Neural crest cell (in vitro differentiated cells): ENCODE measurements around the gene YRDC. TPM values are rescaled to one million over a fixed set of nuclear protein-coding genes. Genes with fewer than 3 reads are reported as not detected.

Source experiments
- DNase-seq: peaks from one replicate; pipeline ENCODE4 v3.0.0; 2021; ENCODE audit warnings: low read depth, mixed read lengths, low spot score
- H3K27ac Mint-ChIP-seq: one replicate; pipeline ENCODE4 v1.8.0; 2021; ENCODE audit warnings: mild to moderate bottlenecking, mixed read lengths; ENCODE audit not compliant: unreplicated experiment
- H3K27me3 Mint-ChIP-seq: 2 replicates; pipeline ENCODE4 v1.8.0; 2021; ENCODE audit warnings: low read depth, mild to moderate bottlenecking, mixed read lengths
- H3K36me3 Mint-ChIP-seq: 2 replicates; pipeline ENCODE4 v1.8.0; 2021; ENCODE audit warnings: low read depth, mild to moderate bottlenecking, mixed read lengths
- H3K4me1 Mint-ChIP-seq: 2 replicates; pipeline ENCODE4 v1.8.0; 2021; ENCODE audit warnings: mixed read lengths
- H3K4me3 Mint-ChIP-seq: one replicate; pipeline ENCODE4 v1.8.0; 2021; ENCODE audit warnings: mild to moderate bottlenecking, mixed read lengths
- H3K9me3 Mint-ChIP-seq: 2 replicates; pipeline ENCODE4 v1.8.0; 2021; ENCODE audit warnings: mixed read lengths
- CTCF ChIP-seq: fragments of 200-600 bp; sonication (generic); conservative IDR thresholded peaks from 2 replicates; pipeline ENCODE4 v1.5.0; 2021; ENCODE audit warnings: antibody characterized with exemption, mild to moderate bottlenecking
- long read RNA-seq: library from polyadenylated mRNA; unstranded; transcript quantifications from one replicate; pipeline ENCODE4 v2.0.0, GENCODE V29; 2020
- total RNA-seq: library from RNA; stranded (reverse); gene quantifications from 2 replicates; pipeline ENCODE4 v1.2.1, GENCODE V29; 2021

The YRDC gene
- 17.0 and 17.6 TPM in 2 replicates for total RNA-seq
- long read RNA-seq, partial matches to known transcripts, result 1 of 3 reads
- long read RNA-seq, other reads (novel, unspliced or antisense), result 0 of 3 reads

GRCh38 chr1:37807555-37808368 is at the start of gene YRDC, which contains the start of gene C1orf122:
Gene YRDC (minus strand): TSS chr1:37808208. CDS start chr1:37808180, 28 bp downstream.
Gene C1orf122 (plus strand): TSS chr1:37807790. CDS start chr1:37808405, 615 bp downstream.
- no peaks in the 10 kb centered on the region for H3K9me3 Mint-ChIP-seq
- DNase-seq, result peak; percentile 91
- H3K27ac Mint-ChIP-seq, result peak within 1 kb of the TSS; percentile 94
- peak within 1 kb of the TSS; percentile 95 for H3K4me3 Mint-ChIP-seq
- peaks cover 8% of the 10 kb centered on the region for H3K36me3 Mint-ChIP-seq
- peaks cover 18% of the 10 kb centered on the region for H3K4me1 Mint-ChIP-seq
- no peaks in the 10 kb centered on the region for H3K27me3 Mint-ChIP-seq
- no peak for TF ChIP-seq CTCF

- H3K4me3 Mint-ChIP-seq, result no peak overlapping the region
- DNase-seq, result no peak
Observed at GRCh38 chr1:37854406-37854805, 46.4 kb upstream of the YRDC start.

GRCh38 chr1:37853157-37853556 is 45.1 kb upstream of the YRDC start:
- no peak overlapping the region for H3K27ac Mint-ChIP-seq
- TF ChIP-seq CTCF, result no peak
- H3K27me3 Mint-ChIP-seq, result no peaks in the 10 kb centered on the region
- H3K36me3 Mint-ChIP-seq, result peaks cover 3% of the 10 kb centered on the region
- H3K4me1 Mint-ChIP-seq, result peaks cover 6% of the 10 kb centered on the region
- no peak for DNase-seq
- no peaks in the 10 kb centered on the region for H3K9me3 Mint-ChIP-seq
- no peak overlapping the region for H3K4me3 Mint-ChIP-seq

More at GRCh38 chr1:37854406-37854805, 46.4 kb upstream of the YRDC start:
- peaks cover 13% of the 10 kb centered on the region for H3K4me1 Mint-ChIP-seq
- TF ChIP-seq CTCF, result no peak
- H3K27me3 Mint-ChIP-seq, result no peaks in the 10 kb centered on the region
- H3K9me3 Mint-ChIP-seq, result no peaks in the 10 kb centered on the region
- H3K27ac Mint-ChIP-seq, result no peak overlapping the region
- H3K36me3 Mint-ChIP-seq, result peaks cover 3% of the 10 kb centered on the region

- Mint-ChIP-seq H3K4me3 (no peak overlapping the region), H3K4me1 (peaks cover 4% of the 10 kb centered on the region), H3K27ac (no peak overlapping the region), H3K36me3 (peaks cover 3% of the 10 kb centered on the region), H3K27me3 (no peaks in the 10 kb centered on the region), H3K9me3 (no peaks in the 10 kb centered on the region)
- TF ChIP-seq CTCF, result no peak
- DNase-seq, result no peak
Observed at GRCh38 chr1:37851782-37852210, 43.8 kb upstream of the YRDC start.

- peaks cover 3% of the 10 kb centered on the region for H3K36me3 Mint-ChIP-seq
- DNase-seq, result no peak
- H3K27ac Mint-ChIP-seq, result no peak overlapping the region
- TF ChIP-seq CTCF, result no peak
- no peaks in the 10 kb centered on the region for H3K27me3 Mint-ChIP-seq
- H3K4me3 Mint-ChIP-seq, result no peak overlapping the region
- H3K4me1 Mint-ChIP-seq, result peaks cover 4% of the 10 kb centered on the region
- H3K9me3 Mint-ChIP-seq, result no peaks in the 10 kb centered on the region
Observed at GRCh38 chr1:37851262-37851661, 43.3 kb upstream of the YRDC start.
